Spleen (tissue), 11 donors: Measurements from ENCODE around the gene KDR. TPM values are rescaled to one million over a fixed set of nuclear protein-coding genes. Genes with fewer than 3 reads are reported as not detected.

Experiments
- DNase-seq: peaks from one replicate; pipeline ENCODE4 v3.0.0-alpha.2; 2020
- H3K27ac ChIP-seq, 8 donors: fragments of 200-600 bp; sonication (generic) in 7 of 8; 1 replicate in 4 of 8; 2 replicates in 4 of 8; pipeline versions ENCODE4 v1.5.0 to v1.8.0; 2016 to 2021; ENCODE audit warnings: inconsistent platforms in 4 of 8, mild to moderate bottlenecking in 4 of 8, moderate library complexity in 1 of 8
- H3K27me3 ChIP-seq, 7 donors: fragments of 200-600 bp; sonication (generic) in 6 of 7; replicated peaks in 1 of 7; 1 replicate in 4 of 7; 2 replicates in 3 of 7; pipeline versions ENCODE4 v1.5.0 to v1.8.0; 2016 to 2021; ENCODE audit warnings: inconsistent platforms in 3 of 7, mild to moderate bottlenecking in 1 of 7
- H3K36me3 ChIP-seq, 6 donors: fragments of 200-600 bp; sonication (generic) in 5 of 6; 1 replicate in 4 of 6; 2 replicates in 2 of 6; pipeline versions ENCODE4 v1.5.0 to v1.8.0; 2016 to 2021; ENCODE audit warnings: inconsistent platforms in 2 of 6
- H3K4me1 ChIP-seq, 6 donors: fragments of 200-600 bp; sonication (generic) in 5 of 6; 1 replicate in 3 of 6; 2 replicates in 3 of 6; pipeline versions ENCODE4 v1.5.0 to v1.8.0; 2016 to 2021; ENCODE audit warnings: inconsistent platforms in 3 of 6
- H3K4me3 ChIP-seq, 8 donors: fragments of 200-600 bp; sonication (generic) in 7 of 8; 1 replicate in 4 of 8; 2 replicates in 4 of 8; pipeline versions ENCODE4 v1.5.0 to v1.8.0; 2016 to 2021; ENCODE audit warnings: inconsistent platforms in 4 of 8, mild to moderate bottlenecking in 4 of 8, moderate library complexity in 2 of 8
- H3K9me3 ChIP-seq, 8 donors: fragments of 200-600 bp; sonication (generic) in 7 of 8; 1 replicate in 4 of 8; 2 replicates in 4 of 8; pipeline versions ENCODE4 v1.5.0 to v1.8.0; 2016 to 2021; ENCODE audit warnings: inconsistent platforms in 4 of 8
- POLR2A ChIP-seq, 3 donors: fragments of 450-650 bp; IDR thresholded peaks; one replicate each; pipeline ENCODE4 v1.5.1; 2017; ENCODE audit warnings: antibody characterized with exemption in 3 of 3, mild to moderate bottlenecking in 1 of 3
- POLR2AphosphoS5 ChIP-seq, 3 donors: sonication (generic); formaldehyde crosslinking; IDR thresholded peaks; one replicate each; pipeline ENCODE4 v1.5.1; 2017; ENCODE audit warnings: antibody characterized with exemption in 3 of 3
- WGBS, 5 donors: extraction: QIAGEN DNeasy Blood & Tissue Kit in 3 of 5; methylation state at CpG; one replicate each; pipeline versions ENCODE4 v1.1.5 to v1.1.7; 2013 to 2018; 5-methylcytosine and 5-hydroxymethylcytosine counted together
- intact Hi-C: fragments of 100-400 bp; cut with DNase I; formaldehyde crosslinking; loops from one replicate; pipeline ENCODE4 v1.15.0; 2023; ENCODE audit warnings: low total_unique reads
- polyA plus RNA-seq, 3 donors: library from polyadenylated mRNA; stranded (reverse); fragments of 200-250 nt; gene quantifications; one replicate each; pipeline ENCODE4 v1.2.1, GENCODE V29; 2013
- total RNA-seq, 7 donors: library from RNA; depleted of rRNA in 3 of 7; stranded (reverse); fragments of >200 nt in 3 of 7; fragmentation: NEBNext Ultra II Directional in 4 of 7; extraction: Animal tissue kit (Norgen Biotek cat#: 25700) in 4 of 7; gene quantifications; one replicate each; pipeline versions ENCODE4 v1.1.0 to v1.2.1, GENCODE V29; 2016 to 2021
- TF ChIP-seq, protein P1 (sequence below), 11 experiments: fragments of 200-600 bp in 7 of 11; fragments of 450-650 bp in 4 of 11; sonication (generic) in 4 of 11; IDR thresholded peaks in 8 of 11; conservative IDR thresholded peaks in 3 of 11; 1 replicate in 7 of 11; 2 replicates in 4 of 11; pipeline versions ENCODE4 v1.4.0 to v1.8.0; 2016 to 2021; ENCODE audit warnings: antibody characterized with exemption in 11 of 11, inconsistent platforms in 4 of 11, mild to moderate bottlenecking in 1 of 11
- donor health status: healthy with polysubstance abuse.
- donor health status: DM: no; HTN: no; CAD: no; lungs with moderate emphysema.
- donor health status: DM: no; HTN: no; CAD: no.
- donor health status: Bipolar disorder and iron deficiency.
- donor health status: healthy.
- donor health status: DM: no; HTN: no; CAD: no.
- donor health status: DM: yes; HTN: yes; CAD: no.

Gene KDR
- total and polyA plus RNA-seq, 10 donors: 1.2 to 25.0 (median 19.0) TPM

DNA sequence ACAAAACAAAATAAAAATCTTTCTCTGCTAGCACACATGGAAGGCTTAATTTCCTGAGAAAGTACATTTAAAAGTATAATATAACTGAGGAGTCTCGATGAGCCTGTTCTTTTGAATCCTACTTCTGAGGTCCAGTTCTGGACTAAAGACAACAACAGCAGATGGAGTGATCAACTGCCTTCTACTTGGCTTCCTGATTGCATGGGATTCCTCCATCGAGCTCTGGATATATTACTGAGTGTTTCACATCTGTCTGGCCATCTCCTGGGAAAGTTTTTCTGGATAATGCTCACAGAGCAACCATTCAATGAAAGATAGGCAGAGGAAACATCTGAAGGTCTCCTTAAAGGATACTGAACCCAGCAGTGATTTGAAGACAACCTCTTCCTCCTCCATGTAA, 42.6 kb downstream of the KDR start:
- intact Hi-C loops: no loop called here
- H3K4me3 ChIP-seq: no peak overlapping the region
- WGBS, 5 donors: 69 to 79% (median 70%) methylated on average over 2 of the region's 2 CpGs
- H3K4me1 ChIP-seq: no peaks in the 10 kb centered on the region
- H3K27ac ChIP-seq: no peak overlapping the region
- no peak for DNase-seq
- TF ChIP-seq, protein P1, sequence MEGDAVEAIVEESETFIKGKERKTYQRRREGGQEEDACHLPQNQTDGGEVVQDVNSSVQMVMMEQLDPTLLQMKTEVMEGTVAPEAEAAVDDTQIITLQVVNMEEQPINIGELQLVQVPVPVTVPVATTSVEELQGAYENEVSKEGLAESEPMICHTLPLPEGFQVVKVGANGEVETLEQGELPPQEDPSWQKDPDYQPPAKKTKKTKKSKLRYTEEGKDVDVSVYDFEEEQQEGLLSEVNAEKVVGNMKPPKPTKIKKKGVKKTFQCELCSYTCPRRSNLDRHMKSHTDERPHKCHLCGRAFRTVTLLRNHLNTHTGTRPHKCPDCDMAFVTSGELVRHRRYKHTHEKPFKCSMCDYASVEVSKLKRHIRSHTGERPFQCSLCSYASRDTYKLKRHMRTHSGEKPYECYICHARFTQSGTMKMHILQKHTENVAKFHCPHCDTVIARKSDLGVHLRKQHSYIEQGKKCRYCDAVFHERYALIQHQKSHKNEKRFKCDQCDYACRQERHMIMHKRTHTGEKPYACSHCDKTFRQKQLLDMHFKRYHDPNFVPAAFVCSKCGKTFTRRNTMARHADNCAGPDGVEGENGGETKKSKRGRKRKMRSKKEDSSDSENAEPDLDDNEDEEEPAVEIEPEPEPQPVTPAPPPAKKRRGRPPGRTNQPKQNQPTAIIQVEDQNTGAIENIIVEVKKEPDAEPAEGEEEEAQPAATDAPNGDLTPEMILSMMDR (IDR thresholded peaks at IDR 0.05 in 8 of 11, conservative IDR thresholded peaks at IDR 0.05 in 3 of 11): no peak
- TF ChIP-seq POLR2AphosphoS5 (IDR thresholded peaks at IDR 0.05) (no peak), POLR2A (IDR thresholded peaks at IDR 0.05) (no peak)
- no peaks in the 10 kb centered on the region for H3K9me3 ChIP-seq
- H3K36me3 ChIP-seq: no peaks in the 10 kb centered on the region
- H3K27me3 ChIP-seq: peaks cover 0 to 41% (median 5%) of the 10 kb centered on the region in 7 donors

DNA sequence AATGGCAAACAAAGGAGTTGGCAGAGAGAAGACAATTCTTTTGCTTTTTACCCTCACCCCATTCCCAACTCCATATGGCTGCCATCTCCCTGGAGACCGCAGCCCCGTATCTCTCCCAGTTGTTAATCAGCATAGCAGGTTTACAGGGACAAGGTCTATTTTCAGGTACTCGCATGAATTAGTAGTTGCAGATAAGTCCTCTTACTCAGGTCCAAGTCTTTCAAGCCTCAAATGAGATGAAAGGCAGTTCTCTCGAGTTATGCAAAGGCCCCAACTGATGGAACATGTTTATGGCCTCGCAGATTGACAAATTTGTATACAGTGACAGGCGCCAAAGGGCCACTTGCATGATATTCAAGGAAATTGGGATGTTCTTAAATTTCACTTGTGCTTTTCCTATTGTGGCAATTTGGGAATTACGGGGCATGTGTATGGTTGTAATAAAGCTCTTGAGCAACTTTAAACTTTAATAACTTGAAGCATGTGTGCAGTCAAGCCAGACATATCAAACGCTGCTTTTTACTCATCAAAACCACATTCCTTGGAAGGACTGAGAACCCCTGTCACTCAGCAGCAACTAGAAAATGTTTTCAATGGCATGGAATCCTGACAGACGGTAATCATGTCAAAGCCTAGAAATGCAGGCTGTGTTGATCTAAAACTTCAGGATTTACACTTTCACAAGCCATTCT, 45.1 kb downstream of the KDR start:
- 71 to 88% (median 84%) methylated on average over 9 of the region's 9 CpGs for WGBS, 5 donors
- Histone ChIP-seq H3K4me1 (no peaks in the 10 kb centered on the region), H3K4me3 (no peak overlapping the region), H3K27me3 (peaks cover 0 to 45% (median 5%) of the 10 kb centered on the region in 7 donors), H3K9me3 (no peaks in the 10 kb centered on the region), H3K27ac (no peak overlapping the region), H3K36me3 (no peaks in the 10 kb centered on the region)
- DNase-seq: no peak
- TF ChIP-seq, protein P1 (IDR thresholded peaks at IDR 0.05 in 8 of 11, conservative IDR thresholded peaks at IDR 0.05 in 3 of 11): no peak
- intact Hi-C loops: no loop called here

DNA sequence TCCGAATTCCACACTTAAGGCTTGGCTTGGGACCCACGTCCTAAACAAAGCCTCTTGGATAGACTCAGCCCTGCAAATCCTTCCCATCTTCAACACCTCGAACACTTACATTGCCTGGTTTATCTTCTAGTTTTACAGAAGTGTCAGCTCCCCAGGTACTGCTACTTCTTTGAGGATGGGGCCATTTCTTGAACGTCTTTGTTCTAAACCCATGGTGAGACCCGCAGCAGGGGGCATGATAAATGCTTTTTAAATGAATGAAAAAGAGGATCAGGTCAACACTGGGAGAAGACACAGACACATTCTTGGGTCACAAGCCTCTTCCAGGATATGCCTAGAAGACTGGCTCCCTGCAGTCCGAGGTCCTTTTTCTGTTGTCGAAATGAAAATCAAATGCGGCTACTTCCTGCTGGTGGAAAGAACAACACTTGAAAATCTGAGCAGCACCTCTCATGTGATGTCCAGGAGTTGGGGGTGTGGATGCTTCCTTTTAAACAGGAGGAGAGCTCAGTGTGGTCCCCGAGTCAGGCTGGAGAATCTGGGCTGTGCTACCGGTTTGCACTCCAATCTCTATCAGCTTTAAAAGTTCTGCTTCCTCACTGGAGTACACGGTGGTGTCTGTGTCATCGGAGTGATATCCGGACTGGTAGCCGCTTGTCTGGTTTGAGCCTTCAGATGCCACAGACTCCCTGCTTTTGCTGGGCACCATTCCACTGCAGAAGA, 45.8 kb downstream of the KDR start:
- 58 to 73% (median 65%) methylated on average over 14 of the region's 14 CpGs for WGBS, 5 donors
- no peak overlapping the region for H3K27ac ChIP-seq
- intact Hi-C loops: no loop called here

DNA sequence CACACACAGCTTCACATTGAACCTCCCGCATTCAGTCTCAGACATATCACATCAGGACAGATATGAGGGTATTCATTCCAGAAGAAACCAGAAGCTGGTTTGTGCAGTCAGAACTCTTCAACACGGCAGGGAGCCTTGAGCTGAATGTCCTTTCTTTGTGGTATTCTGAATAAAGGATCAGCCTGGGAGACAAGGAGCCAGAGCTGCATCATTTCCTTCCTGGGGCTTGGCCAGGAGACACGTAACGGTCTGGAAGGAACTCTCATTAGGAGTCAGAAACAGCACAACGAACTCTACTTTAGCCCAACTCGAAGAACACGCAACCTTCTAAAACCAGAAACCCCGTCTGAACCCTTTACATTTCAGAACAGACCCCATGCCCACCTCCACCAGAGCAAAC, 46.4 kb downstream of the KDR start:
- Histone ChIP-seq H3K4me1 (no peaks in the 10 kb centered on the region), H3K9me3 (no peaks in the 10 kb centered on the region), H3K36me3 (no peaks in the 10 kb centered on the region), H3K27me3 (peaks cover 0 to 40% (median 0%) of the 10 kb centered on the region in 7 donors), H3K4me3 (no peak overlapping the region), H3K27ac (no peak overlapping the region)
- intact Hi-C loops: no loop called here
- no peak for DNase-seq
- TF ChIP-seq, protein P1 (IDR thresholded peaks at IDR 0.05 in 8 of 11, conservative IDR thresholded peaks at IDR 0.05 in 3 of 11): no peak
- TF ChIP-seq POLR2A (IDR thresholded peaks at IDR 0.05) (no peak), POLR2AphosphoS5 (IDR thresholded peaks at IDR 0.05) (no peak)
- 57 to 71% (median 63%) methylated on average over 8 of the region's 8 CpGs for WGBS, 5 donors

More for the DNA sequence above, 45.8 kb downstream of the KDR start:
- TF ChIP-seq, protein P1 (IDR thresholded peaks at IDR 0.05 in 8 of 11, conservative IDR thresholded peaks at IDR 0.05 in 3 of 11): no peak
- TF ChIP-seq POLR2A (IDR thresholded peaks at IDR 0.05): no peak
- TF ChIP-seq POLR2AphosphoS5 (IDR thresholded peaks at IDR 0.05): no peak
- H3K9me3 ChIP-seq: no peaks in the 10 kb centered on the region
- H3K4me1 ChIP-seq: no peaks in the 10 kb centered on the region
- H3K36me3 ChIP-seq: no peaks in the 10 kb centered on the region
- peaks cover 0 to 40% (median 0%) of the 10 kb centered on the region in 7 donors for H3K27me3 ChIP-seq
- no peak for DNase-seq
- H3K4me3 ChIP-seq: no peak overlapping the region
